Fibroblast of lung (primary cell): ENCODE data around the gene THAP2. TPM values are rescaled to one million over a fixed set of nuclear protein-coding genes. Genes with fewer than 3 reads are reported as not detected.

Source experiments
- DNase-seq, 2 donors: peaks; one replicate each; pipeline versions ENCODE4 v3.0.0 to v3.0.0-alpha.2; 2010; ENCODE audit warnings: low read depth in 2 of 2
- H2AFZ ChIP-seq: 2 replicates; pipeline ENCODE4 v1.5.1; 2012; ENCODE audit warnings: low read length, control low read depth, inconsistent platforms
- H3K27ac ChIP-seq: 2 replicates; pipeline ENCODE4 v1.5.1; 2011; ENCODE audit warnings: low read length, control low read depth; ENCODE audit not compliant: insufficient read depth
- H3K27me3 ChIP-seq: 2 replicates; pipeline ENCODE4 v1.5.1; 2011; ENCODE audit warnings: mild to moderate bottlenecking, low read length; ENCODE audit not compliant: control insufficient read depth, insufficient read depth
- H3K36me3 ChIP-seq: 2 replicates; pipeline ENCODE4 v1.5.1; 2011; ENCODE audit warnings: low read length; ENCODE audit not compliant: control insufficient read depth, insufficient read depth
- H3K4me1 ChIP-seq: 2 replicates; pipeline ENCODE4 v1.5.1; 2011; ENCODE audit warnings: low read length; ENCODE audit not compliant: control insufficient read depth, insufficient read depth; ENCODE audit errors: extremely low read depth
- H3K4me2 ChIP-seq: 2 replicates; pipeline ENCODE4 v1.5.1; 2011; ENCODE audit warnings: low read length, control low read depth; ENCODE audit not compliant: insufficient read depth; ENCODE audit errors: extremely low read depth
- H3K4me3 ChIP-seq, 4 experiments: fragments of 200-600 bp in 1 of 4; sonication (generic) in 1 of 4; replicated peaks in 1 of 4; 2 replicates each; pipeline ENCODE4 v1.5.1; 2011 to 2016; ENCODE audit warnings: low read length in 4 of 4, low read depth in 3 of 4, mild to moderate bottlenecking in 3 of 4, control low read depth in 2 of 4, inconsistent platforms in 1 of 4, mixed read lengths in 1 of 4; ENCODE audit not compliant: insufficient read depth in 1 of 4; ENCODE audit errors: control extremely low read depth in 1 of 4
- H3K79me2 ChIP-seq: 2 replicates; pipeline ENCODE4 v1.5.1; 2012; ENCODE audit warnings: mild to moderate bottlenecking, low read length, inconsistent platforms; ENCODE audit not compliant: control insufficient read depth, insufficient read depth
- H3K9ac ChIP-seq: 2 replicates; pipeline ENCODE4 v1.5.1; 2011; ENCODE audit warnings: mild to moderate bottlenecking, low read length, control low read depth; ENCODE audit not compliant: insufficient read depth
- H3K9me3 ChIP-seq: 2 replicates; pipeline ENCODE4 v1.5.1; 2012; ENCODE audit warnings: low read depth, low read length; ENCODE audit not compliant: control insufficient read depth, insufficient read depth
- H4K20me1 ChIP-seq: 2 replicates; pipeline ENCODE4 v1.5.1; 2011; ENCODE audit warnings: low read length; ENCODE audit not compliant: control insufficient read depth, insufficient read depth; ENCODE audit errors: extremely low read depth
- EZH2 ChIP-seq: IDR thresholded peaks from 2 replicates; pipeline ENCODE4 v1.5.1; 2012; ENCODE audit warnings: low read length, control low read depth, mild to moderate bottlenecking; ENCODE audit errors: missing control alignments
- polyA plus RNA-seq, 2 donors: library from polyadenylated mRNA; depleted of rRNA in 1 of 2; stranded (reverse) in 1 of 2; unstranded in 1 of 2; fragments of >200 nt; gene quantifications; 2 replicates each; pipeline ENCODE4 v1.2.1, GENCODE V29; 2011 to 2012; ENCODE audit warnings: missing spikeins in 1 of 2
- total RNA-seq: library from RNA; depleted of rRNA; stranded (reverse); fragments of >200 nt; gene quantifications from 2 replicates; pipeline ENCODE4 v1.2.1, GENCODE V29; 2014
- TF ChIP-seq, protein P1 (sequence below), 2 donors: IDR thresholded peaks in 1 of 2; conservative IDR thresholded peaks in 1 of 2; 1 replicate in 1 of 2; 2 replicates in 1 of 2; pipeline ENCODE4 v1.5.1; 2011 to 2012; ENCODE audit warnings: low read length in 2 of 2, control low read depth in 1 of 2, inconsistent platforms in 1 of 2, low read depth in 1 of 2, mild to moderate bottlenecking in 1 of 2

Gene THAP2
- total and polyA plus RNA-seq, 2 donors (not counting 1 experiment from before 2014, with no cell fraction given): 1.5 to 6.9 TPM

DNA sequence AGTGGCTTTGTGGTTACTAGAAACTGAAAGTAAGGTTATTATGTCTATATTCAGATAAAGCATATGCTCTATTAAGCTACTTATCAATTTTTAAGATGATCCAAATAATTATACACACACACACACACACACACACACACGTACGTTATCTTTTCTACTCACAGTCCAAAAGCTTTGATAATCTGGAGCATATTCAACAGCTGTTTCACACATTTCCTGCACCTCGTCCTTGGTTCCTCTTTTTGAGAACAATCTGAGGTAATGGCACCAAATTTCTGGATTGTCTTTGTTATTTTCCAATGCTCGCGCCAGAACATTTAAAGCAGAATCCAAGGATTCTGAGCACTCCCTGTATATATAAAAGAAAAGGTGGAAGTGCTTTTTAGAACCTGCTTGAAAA is 38.0 kb upstream of the THAP2 start:
- Histone ChIP-seq H3K27me3 (no peaks in the 10 kb centered on the region), H3K27ac (no peak overlapping the region), H3K9ac (no peak overlapping the region), H3K9me3 (no peaks in the 10 kb centered on the region), H3K79me2 (no peaks in the 10 kb centered on the region), H3K36me3 (peaks cover 12% of the 10 kb centered on the region), H2AFZ (no peak overlapping the region), H4K20me1 (no peaks in the 10 kb centered on the region), H3K4me2 (no peak overlapping the region), H3K4me3 (no peak overlapping the region), H3K4me1 (no peaks in the 10 kb centered on the region)
- TF ChIP-seq EZH2: no peak
- TF ChIP-seq, protein P1, sequence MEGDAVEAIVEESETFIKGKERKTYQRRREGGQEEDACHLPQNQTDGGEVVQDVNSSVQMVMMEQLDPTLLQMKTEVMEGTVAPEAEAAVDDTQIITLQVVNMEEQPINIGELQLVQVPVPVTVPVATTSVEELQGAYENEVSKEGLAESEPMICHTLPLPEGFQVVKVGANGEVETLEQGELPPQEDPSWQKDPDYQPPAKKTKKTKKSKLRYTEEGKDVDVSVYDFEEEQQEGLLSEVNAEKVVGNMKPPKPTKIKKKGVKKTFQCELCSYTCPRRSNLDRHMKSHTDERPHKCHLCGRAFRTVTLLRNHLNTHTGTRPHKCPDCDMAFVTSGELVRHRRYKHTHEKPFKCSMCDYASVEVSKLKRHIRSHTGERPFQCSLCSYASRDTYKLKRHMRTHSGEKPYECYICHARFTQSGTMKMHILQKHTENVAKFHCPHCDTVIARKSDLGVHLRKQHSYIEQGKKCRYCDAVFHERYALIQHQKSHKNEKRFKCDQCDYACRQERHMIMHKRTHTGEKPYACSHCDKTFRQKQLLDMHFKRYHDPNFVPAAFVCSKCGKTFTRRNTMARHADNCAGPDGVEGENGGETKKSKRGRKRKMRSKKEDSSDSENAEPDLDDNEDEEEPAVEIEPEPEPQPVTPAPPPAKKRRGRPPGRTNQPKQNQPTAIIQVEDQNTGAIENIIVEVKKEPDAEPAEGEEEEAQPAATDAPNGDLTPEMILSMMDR (conservative IDR thresholded peaks at IDR 0.05 in 1 of 2, IDR thresholded peaks at IDR 0.05 in 1 of 2; ENCODE audit: low read depth in 1 of 2, low read length in 2 of 2): no peak
- DNase-seq: no peak

- H3K36me3 ChIP-seq: peaks cover 14% of the 10 kb centered on the region
- DNase-seq: peak; percentile 21 to 48
- no peaks in the 10 kb centered on the region for H3K9me3 ChIP-seq
- no peak overlapping the region for H3K9ac ChIP-seq
- no peak overlapping the region for H3K27ac ChIP-seq
- H3K4me3 ChIP-seq: no peak overlapping the region
- TF ChIP-seq, protein P1 (conservative IDR thresholded peaks at IDR 0.05 in 1 of 2, IDR thresholded peaks at IDR 0.05 in 1 of 2; ENCODE audit: low read depth in 1 of 2, low read length in 2 of 2): no peak
- no peak for TF ChIP-seq EZH2
- H3K27me3 ChIP-seq: no peaks in the 10 kb centered on the region
- H3K79me2 ChIP-seq: no peaks in the 10 kb centered on the region
- no peaks in the 10 kb centered on the region for H4K20me1 ChIP-seq
- no peak overlapping the region for H2AFZ ChIP-seq
- no peaks in the 10 kb centered on the region for H3K4me1 ChIP-seq
- no peak overlapping the region for H3K4me2 ChIP-seq
These were observed 37.3 kb upstream of the THAP2 start for GRCh38 chr12:71626768-71627167.

DNA sequence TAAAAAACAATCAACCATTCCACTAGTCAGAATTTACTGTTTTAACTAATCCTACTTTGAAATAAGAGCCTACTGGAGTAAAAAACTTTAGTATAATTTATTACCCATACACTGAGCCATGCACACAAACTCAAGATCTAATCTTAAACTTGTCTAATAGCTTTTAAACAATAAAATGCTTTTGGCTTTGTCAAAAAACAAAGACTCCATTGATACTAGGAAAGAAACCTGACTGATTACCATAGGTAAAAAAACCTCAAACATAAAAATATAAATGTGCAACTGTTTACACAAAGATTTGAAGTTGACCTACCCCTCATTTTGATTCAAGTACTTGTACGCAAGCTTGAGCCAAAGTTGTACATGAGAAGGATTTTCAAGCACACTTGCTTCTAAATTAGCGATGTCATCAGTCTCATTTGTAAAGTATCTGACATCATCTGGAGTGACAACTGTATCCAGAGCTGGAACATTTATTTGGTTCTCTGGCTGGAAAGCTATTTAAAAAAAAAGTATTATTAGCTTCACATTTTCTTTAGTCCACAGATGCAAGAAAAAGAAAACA is 36.6 kb upstream of the THAP2 start:
- H3K36me3 ChIP-seq: peaks cover 17% of the 10 kb centered on the region

More for the DNA sequence above, 36.6 kb upstream of the THAP2 start:
- Histone ChIP-seq H3K4me1 (no peaks in the 10 kb centered on the region), H3K4me3 (no peak overlapping the region), H4K20me1 (no peaks in the 10 kb centered on the region), H3K27ac (no peak overlapping the region), H3K9me3 (no peaks in the 10 kb centered on the region), H2AFZ (no peak overlapping the region), H3K79me2 (no peaks in the 10 kb centered on the region), H3K27me3 (no peaks in the 10 kb centered on the region), H3K4me2 (no peak overlapping the region), H3K9ac (no peak overlapping the region)
- TF ChIP-seq, protein P1 (conservative IDR thresholded peaks at IDR 0.05 in 1 of 2, IDR thresholded peaks at IDR 0.05 in 1 of 2; ENCODE audit: low read depth in 1 of 2, low read length in 2 of 2): no peak
- no peak for DNase-seq
